ENCODE data around the gene BHLHE41. TPM values are rescaled to one million over a fixed set of nuclear protein-coding genes. Genes with fewer than 3 reads are reported as not detected.

BHLHE41 gene
- polyA plus RNA-seq, 1 of the 3 experiments (the other 2 are of a cell fraction) = 16.1 TPM

GRCh38 chr12:26162174-26162573, 37.3 kb upstream of the BHLHE41 start:
- no peaks in the 10 kb centered on the region for H3K79me2 ChIP-seq (ENCODE audit: insufficient read depth)
- H3F3A ChIP-seq (replicated peaks; ENCODE audit: insufficient read depth) = no peaks in the 10 kb centered on the region
- no peaks in the 10 kb centered on the region for H4K20me1 ChIP-seq (ENCODE audit: insufficient read depth)
- no peak overlapping the region for H3K4me2 ChIP-seq
- H3K36me3 ChIP-seq (replicated peaks in 1 of 2; ENCODE audit: control insufficient read depth in 1 of 2, insufficient read depth in 2 of 2, low read length in 1 of 2) = no peaks in the 10 kb centered on the region
- H3K27me3 ChIP-seq (ENCODE audit: insufficient read depth) = no peaks in the 10 kb centered on the region
- H3K27ac ChIP-seq (ENCODE audit: low read depth in 2 of 2, low read length in 1 of 2) = no peak overlapping the region
- no peak for TF ChIP-seq POLR2AphosphoS5 (IDR thresholded peaks at IDR 0.05; ENCODE audit: low read depth, low read length)
- TF ChIP-seq CTCF (IDR thresholded peaks at IDR 0.05) = no peak
- TF ChIP-seq RCOR1 (IDR thresholded peaks at IDR 0.05; ENCODE audit: low read length) = no peak
- TF ChIP-seq REST (IDR thresholded peaks at IDR 0.05; ENCODE audit: low read depth, low read length) = no peak
- no peak for TF ChIP-seq FOXJ3 (CRISPR knock-in tag; IDR thresholded peaks at IDR 0.05)
- TF ChIP-seq GATA2 (CRISPR knock-in tag; IDR thresholded peaks at IDR 0.05) = no peak
- no peak for TF ChIP-seq GABPA (IDR thresholded peaks at IDR 0.05; ENCODE audit: low read depth)
- no peak for TF ChIP-seq RFX5 (IDR thresholded peaks at IDR 0.05; ENCODE audit: low read length)
- no peak for TF ChIP-seq TAF1 (IDR thresholded peaks at IDR 0.05; ENCODE audit: borderline replicate concordance, low read depth, low read length)
- no peak for TF ChIP-seq PBX3 (IDR thresholded peaks at IDR 0.05)
- no peak for TF ChIP-seq JUND (IDR thresholded peaks at IDR 0.05)
- no peak for TF ChIP-seq RXRA (IDR thresholded peaks at IDR 0.05; ENCODE audit: borderline replicate concordance, low read depth)
- TF ChIP-seq FOSL2 (IDR thresholded peaks at IDR 0.05; ENCODE audit: borderline replicate concordance, low read depth) = no peak
- TF ChIP-seq ELF1 (IDR thresholded peaks at IDR 0.05) = no peak
- POLR2A ChIA-PET = no interaction called here
- no peak overlapping the region for H2AFZ ChIP-seq (ENCODE audit: low read depth)
- H3K4me3 ChIP-seq (ENCODE audit: low read depth in 2 of 2, low read length in 1 of 2) = no peak overlapping the region
- WGBS (ENCODE audit: low lambda C conversion rate) = 65% methylated on average over 1 of the region's 1 CpG
- no peaks in the 10 kb centered on the region; a peak in 2 of 4 replicates for H3K4me1 ChIP-seq (ENCODE audit: control insufficient read depth in 1 of 2, insufficient read depth in 2 of 2, low read depth in 1 of 2, low read length in 1 of 2)
- no peaks in the 10 kb centered on the region for H3K9me3 ChIP-seq
- DNase-seq = no peak
- no peaks in the 10 kb centered on the region for H3K9me2 ChIP-seq
- CTCF ChIA-PET = no interaction called here
- no peak overlapping the region for H3K9ac ChIP-seq
